HepG2 (cell line): ENCODE results near the gene GADL1.

Experiments
- AHDC1 ChIP-seq: sonication (generic); formaldehyde crosslinking; IDR thresholded peaks from 2 replicates; pipeline ENCODE4 v1.5.1; 2020; ENCODE audit warnings: mild to moderate bottlenecking, missing genetic modification reagents, borderline replicate concordance
- ARNTL ChIP-seq: sonication (generic); formaldehyde crosslinking; IDR thresholded peaks from 2 replicates; pipeline ENCODE4 v1.4.0; 2020; ENCODE audit warnings: mild to moderate bottlenecking, missing genetic modification reagents
- ATF3 ChIP-seq: sonication (generic); formaldehyde crosslinking; IDR thresholded peaks from 2 replicates; pipeline ENCODE4 v1.4.0; 2020; ENCODE audit warnings: missing genetic modification reagents
- HOXA7 ChIP-seq: sonication (generic); formaldehyde crosslinking; IDR thresholded peaks from 2 replicates; pipeline ENCODE4 v1.8.1; 2022; ENCODE audit warnings: mild to moderate bottlenecking, missing genetic modification reagents, moderate library complexity
- KLF6 ChIP-seq: IDR thresholded peaks from 2 replicates; pipeline ENCODE4 v1.8.0; 2016; ENCODE audit warnings: missing biosample characterization, missing genetic modification reagents
- REPIN1 ChIP-seq: sonication (generic); formaldehyde crosslinking; IDR thresholded peaks from 2 replicates; pipeline ENCODE4 v1.8.0; 2022; ENCODE audit warnings: missing genetic modification reagents, low read depth, mild to moderate bottlenecking, borderline replicate concordance
- THRA ChIP-seq: sonication (generic); formaldehyde crosslinking; IDR thresholded peaks from 2 replicates; pipeline ENCODE4 v1.4.0; 2020; ENCODE audit warnings: missing genetic modification reagents, borderline replicate concordance
- TMF1 ChIP-seq: sonication (generic); formaldehyde crosslinking; IDR thresholded peaks from 2 replicates; pipeline ENCODE4 v1.8.1; 2022; ENCODE audit warnings: low read depth, missing genetic modification reagents
- ZNF292 ChIP-seq: sonication (generic); formaldehyde crosslinking; IDR thresholded peaks from 2 replicates; pipeline ENCODE4 v1.8.1; 2022; ENCODE audit warnings: mild to moderate bottlenecking, low read depth, missing genetic modification reagents, borderline replicate concordance
- ZNF446 ChIP-seq: sonication (generic); formaldehyde crosslinking; IDR thresholded peaks from 2 replicates; pipeline ENCODE4 v1.5.0; 2020; ENCODE audit warnings: mild to moderate bottlenecking, missing genetic modification reagents

- TF ChIP-seq KLF6 (CRISPR knock-in tag) (no peak), TMF1 (no peak), ARNTL (CRISPR knock-in tag) (no peak), REPIN1 (CRISPR knock-in tag) (no peak), HOXA7 (no peak), ATF3 (CRISPR knock-in tag) (no peak), ZNF446 (CRISPR knock-in tag) (no peak), THRA (CRISPR knock-in tag) (no peak), AHDC1 (no peak), ZNF292 (no peak)
Measured at GRCh38 chr3:30779686-30780287, 114.7 kb downstream of the GADL1 start.
